ENCODE data around the gene WDR5B.
A peak's percentile ranks its signal among the peaks of the same experiment; 100 is the strongest.

The WDR5B gene

GRCh38 chr3:122430371-122430770, 14.5 kb upstream of the WDR5B start:
- ATAC-seq (replicated peaks; ENCODE audit: extremely low read depth, poor library complexity, severe bottlenecking) (no peak), DNase-seq (ENCODE audit: low spot score in 2 of 2) (no peak)
- H3K9me3 Mint-ChIP-seq, result no peaks in the 10 kb centered on the region
- peaks cover 29% of the 10 kb centered on the region for H3K36me3 Mint-ChIP-seq (ENCODE audit: insufficient read depth)
- peak overlapping the region; percentile 44 for H3K27ac Mint-ChIP-seq (ENCODE audit: low read depth)
- H3K4me3 Mint-ChIP-seq, result no peak overlapping the region
- no peaks in the 10 kb centered on the region for H3K27me3 Mint-ChIP-seq
- H3K4me1 Mint-ChIP-seq, result peaks cover 15% of the 10 kb centered on the region

GRCh38 chr3:122427857-122428471, 12.1 kb upstream of the WDR5B start:
- no peak for ATAC-seq (replicated peaks; ENCODE audit: extremely low read depth, poor library complexity, severe bottlenecking)
- H3K9me3 Mint-ChIP-seq, result no peaks in the 10 kb centered on the region
- no peaks in the 10 kb centered on the region for H3K27me3 Mint-ChIP-seq
- H3K27ac Mint-ChIP-seq (ENCODE audit: low read depth), result peak overlapping the region; percentile 53
- H3K4me3 Mint-ChIP-seq, result no peak overlapping the region
- H3K4me1 Mint-ChIP-seq, result peaks cover 15% of the 10 kb centered on the region
- no peak for DNase-seq (ENCODE audit: low spot score in 2 of 2)
- peaks cover 39% of the 10 kb centered on the region for H3K36me3 Mint-ChIP-seq (ENCODE audit: insufficient read depth)

- no peak for DNase-seq (ENCODE audit: low spot score in 2 of 2)
- no peak overlapping the region for H3K4me3 Mint-ChIP-seq
- no peak for ATAC-seq (replicated peaks; ENCODE audit: extremely low read depth, poor library complexity, severe bottlenecking)
- no peaks in the 10 kb centered on the region for H3K9me3 Mint-ChIP-seq
- H3K4me1 Mint-ChIP-seq, result peaks cover 2% of the 10 kb centered on the region
- no peaks in the 10 kb centered on the region for H3K27me3 Mint-ChIP-seq
- peaks cover 38% of the 10 kb centered on the region for H3K36me3 Mint-ChIP-seq (ENCODE audit: insufficient read depth)
- no peak overlapping the region for H3K27ac Mint-ChIP-seq (ENCODE audit: low read depth)
Measured at GRCh38 chr3:122421836-122422235, 6.0 kb upstream of the WDR5B start.

- Mint-ChIP-seq H3K4me1 (peaks cover 10% of the 10 kb centered on the region), H3K4me3 (no peak overlapping the region), H3K27me3 (no peaks in the 10 kb centered on the region), H3K27ac (ENCODE audit: low read depth) (no peak overlapping the region), H3K36me3 (ENCODE audit: insufficient read depth) (peaks cover 37% of the 10 kb centered on the region), H3K9me3 (no peaks in the 10 kb centered on the region)
- ATAC-seq (replicated peaks; ENCODE audit: extremely low read depth, poor library complexity, severe bottlenecking), result no peak
- no peak for DNase-seq (ENCODE audit: low spot score in 2 of 2)
Measured at GRCh38 chr3:122421101-122421500, 5.2 kb upstream of the WDR5B start.

- no peak for DNase-seq (ENCODE audit: low spot score in 2 of 2)
Measured at GRCh38 chr3:122416966-122417365, 1.1 kb upstream of the WDR5B start.

GRCh38 chr3:122415104-122415744, 638 bp downstream of the WDR5B start:
- Mint-ChIP-seq H3K4me3 (peak overlapping the region; percentile 96), H3K27me3 (no peaks in the 10 kb centered on the region), H3K4me1 (peaks cover 48% of the 10 kb centered on the region), H3K27ac (ENCODE audit: low read depth) (peak overlapping the region; percentile 98), H3K9me3 (no peaks in the 10 kb centered on the region), H3K36me3 (ENCODE audit: insufficient read depth) (peaks cover 39% of the 10 kb centered on the region)
- peak; percentile 45 for ATAC-seq (replicated peaks; ENCODE audit: extremely low read depth, poor library complexity, severe bottlenecking)
- DNase-seq (ENCODE audit: low spot score in 2 of 2), result peak; percentile 14 to 34

More at GRCh38 chr3:122416966-122417365, 1.1 kb upstream of the WDR5B start:
- no peak for ATAC-seq (replicated peaks; ENCODE audit: extremely low read depth, poor library complexity, severe bottlenecking)
- peak overlapping the region; percentile 98 for H3K27ac Mint-ChIP-seq (ENCODE audit: low read depth)
- H3K27me3 Mint-ChIP-seq, result no peaks in the 10 kb centered on the region
- peak overlapping the region; percentile 96 for H3K4me3 Mint-ChIP-seq
- H3K36me3 Mint-ChIP-seq (ENCODE audit: insufficient read depth), result peaks cover 37% of the 10 kb centered on the region
- H3K4me1 Mint-ChIP-seq, result peaks cover 45% of the 10 kb centered on the region
- H3K9me3 Mint-ChIP-seq, result no peaks in the 10 kb centered on the region

GRCh38 chr3:122414391-122414790, 1.5 kb downstream of the WDR5B start:
- DNase-seq (ENCODE audit: low spot score in 2 of 2) (no peak), ATAC-seq (replicated peaks; ENCODE audit: extremely low read depth, poor library complexity, severe bottlenecking) (no peak)
- H3K4me1 Mint-ChIP-seq, result peaks cover 48% of the 10 kb centered on the region
- H3K27ac Mint-ChIP-seq (ENCODE audit: low read depth), result peak overlapping the region; percentile 22
- peaks cover 37% of the 10 kb centered on the region for H3K36me3 Mint-ChIP-seq (ENCODE audit: insufficient read depth)
- H3K9me3 Mint-ChIP-seq, result no peaks in the 10 kb centered on the region
- peak overlapping the region; percentile 96 for H3K4me3 Mint-ChIP-seq
- H3K27me3 Mint-ChIP-seq, result no peaks in the 10 kb centered on the region

- H3K27ac Mint-ChIP-seq (ENCODE audit: low read depth), result no peak overlapping the region
- peaks cover 31% of the 10 kb centered on the region for H3K36me3 Mint-ChIP-seq (ENCODE audit: insufficient read depth)
- no peak overlapping the region for H3K4me3 Mint-ChIP-seq
- no peaks in the 10 kb centered on the region for H3K27me3 Mint-ChIP-seq
- H3K9me3 Mint-ChIP-seq, result no peaks in the 10 kb centered on the region
- ATAC-seq (replicated peaks; ENCODE audit: extremely low read depth, poor library complexity, severe bottlenecking) (no peak), DNase-seq (ENCODE audit: low spot score in 2 of 2) (no peak)
- peaks cover 39% of the 10 kb centered on the region for H3K4me1 Mint-ChIP-seq
Measured at GRCh38 chr3:122410639-122411038, 5.2 kb downstream of the WDR5B start.

- Mint-ChIP-seq H3K4me1 (peaks cover 34% of the 10 kb centered on the region), H3K27me3 (no peaks in the 10 kb centered on the region), H3K27ac (ENCODE audit: low read depth) (no peak overlapping the region), H3K9me3 (no peaks in the 10 kb centered on the region), H3K4me3 (no peak overlapping the region), H3K36me3 (ENCODE audit: insufficient read depth) (peaks cover 28% of the 10 kb centered on the region)
- ATAC-seq (replicated peaks; ENCODE audit: extremely low read depth, poor library complexity, severe bottlenecking), result no peak
- DNase-seq (ENCODE audit: low spot score in 2 of 2), result no peak
Measured at GRCh38 chr3:122410111-122410510, 5.8 kb downstream of the WDR5B start.

- peaks cover 26% of the 10 kb centered on the region for H3K36me3 Mint-ChIP-seq (ENCODE audit: insufficient read depth)
Measured at GRCh38 chr3:122409446-122409845, 6.4 kb downstream of the WDR5B start.

GRCh38 chr3:122407946-122408345, 7.9 kb downstream of the WDR5B start:
- Mint-ChIP-seq H3K4me3 (no peak overlapping the region), H3K27ac (ENCODE audit: low read depth) (no peak overlapping the region), H3K4me1 (peaks cover 15% of the 10 kb centered on the region), H3K27me3 (no peaks in the 10 kb centered on the region), H3K36me3 (ENCODE audit: insufficient read depth) (peaks cover 26% of the 10 kb centered on the region), H3K9me3 (no peaks in the 10 kb centered on the region)
- ATAC-seq (replicated peaks; ENCODE audit: extremely low read depth, poor library complexity, severe bottlenecking), result no peak
- no peak for DNase-seq (ENCODE audit: low spot score in 2 of 2)

More at GRCh38 chr3:122409446-122409845, 6.4 kb downstream of the WDR5B start:
- Mint-ChIP-seq H3K4me1 (peaks cover 27% of the 10 kb centered on the region), H3K9me3 (no peaks in the 10 kb centered on the region), H3K27me3 (no peaks in the 10 kb centered on the region), H3K27ac (ENCODE audit: low read depth) (peak overlapping the region; percentile 42), H3K4me3 (no peak overlapping the region)
- DNase-seq (ENCODE audit: low spot score in 2 of 2) (no peak), ATAC-seq (replicated peaks; ENCODE audit: extremely low read depth, poor library complexity, severe bottlenecking) (no peak)

- DNase-seq (ENCODE audit: low spot score in 2 of 2), result no peak
- no peak overlapping the region for H3K27ac Mint-ChIP-seq (ENCODE audit: low read depth)
- H3K4me1 Mint-ChIP-seq, result peaks cover 6% of the 10 kb centered on the region
- no peak for ATAC-seq (replicated peaks; ENCODE audit: extremely low read depth, poor library complexity, severe bottlenecking)
- H3K9me3 Mint-ChIP-seq, result no peaks in the 10 kb centered on the region
- no peaks in the 10 kb centered on the region for H3K27me3 Mint-ChIP-seq
- H3K36me3 Mint-ChIP-seq (ENCODE audit: insufficient read depth), result peaks cover 19% of the 10 kb centered on the region
- H3K4me3 Mint-ChIP-seq, result no peak overlapping the region
Measured at GRCh38 chr3:122406198-122406597, 9.7 kb downstream of the WDR5B start.

GRCh38 chr3:122405015-122405414, 10.8 kb downstream of the WDR5B start:
- ATAC-seq (replicated peaks; ENCODE audit: extremely low read depth, poor library complexity, severe bottlenecking) (no peak), DNase-seq (ENCODE audit: low spot score in 2 of 2) (no peak)
- no peaks in the 10 kb centered on the region for H3K27me3 Mint-ChIP-seq
- peaks cover 6% of the 10 kb centered on the region for H3K4me1 Mint-ChIP-seq
- H3K9me3 Mint-ChIP-seq, result no peaks in the 10 kb centered on the region
- peaks cover 14% of the 10 kb centered on the region for H3K36me3 Mint-ChIP-seq (ENCODE audit: insufficient read depth)
- no peak overlapping the region for H3K27ac Mint-ChIP-seq (ENCODE audit: low read depth)
- no peak overlapping the region for H3K4me3 Mint-ChIP-seq
